PC-3 (cell line): ENCODE data around the gene SLC22A3. TPM values are rescaled to one million over a fixed set of nuclear protein-coding genes. Genes with fewer than 3 reads are reported as not detected.
"Not testable (repeated sequence)": the region's sequence is repeated elsewhere in the genome, so short reads cannot be mapped to it uniquely, and the experiment has no call there.

Source experiments
- ATAC-seq: fragments of 200-7000 bp; cut with Tn5 transposase; 2 replicates; pipeline ENCODE4 v1.9.1; 2020; ENCODE audit warnings: mild to moderate bottlenecking, moderate library complexity
- BruUV-seq: library from RNA; stranded (reverse); fragments of 400-500 nt; replicated peaks from 2 replicates; lab custom pipeline; 2021; lab: Mats Ljungman, UMichigan
- CTCF ChIA-PET: fragments of 300-600 bp; sonication (Branson Sonifier 250); formaldehyde crosslinking; loops from one replicate; lab custom pipeline; 2022; ENCODE audit warnings: antibody characterized with exemption; lab: Charles Lee
- POLR2A ChIA-PET: fragments of 300-600 bp; sonication (Branson Sonifier 250); formaldehyde crosslinking; loops from one replicate; lab custom pipeline; 2022; ENCODE audit warnings: antibody characterized with exemption; ENCODE audit not compliant: unreplicated experiment; lab: Charles Lee
- DNase-seq: peaks from one replicate; pipeline ENCODE4 v3.0.0-alpha.2; 2015
- H2AFZ ChIP-seq: fragments of 300-600 bp; sonication (generic); 2 replicates; pipeline ENCODE4 v1.6.0; 2016; ENCODE audit warnings: antibody characterized with exemption, low read length
- H3F3A ChIP-seq: fragments of 300-600 bp; sonication (generic); one replicate; pipeline ENCODE4 v1.6.0; 2017; ENCODE audit warnings: antibody characterized with exemption, low read length, control low read depth, mild to moderate bottlenecking; ENCODE audit not compliant: unreplicated experiment
- H3K27ac ChIP-seq: fragments of 300-600 bp; sonication (generic); 2 replicates; pipeline ENCODE4 v1.5.1; 2016; ENCODE audit warnings: mild to moderate bottlenecking, low read length
- H3K27me3 ChIP-seq: fragments of 300-600 bp; sonication (generic); 2 replicates; pipeline ENCODE4 v1.6.1; 2016; ENCODE audit warnings: low read length, mixed read lengths
- H3K36me3 ChIP-seq: fragments of 300-600 bp; sonication (generic); 2 replicates; pipeline ENCODE4 v1.6.1; 2016; ENCODE audit warnings: low read depth, mixed run types, low read length, mixed read lengths
- H3K4me1 ChIP-seq: fragments of 300-600 bp; sonication (generic); 2 replicates; pipeline ENCODE4 v1.5.1; 2016; ENCODE audit warnings: low read length; ENCODE audit not compliant: insufficient read depth
- H3K4me2 ChIP-seq: fragments of 300-600 bp; sonication (generic); 2 replicates; pipeline ENCODE4 v1.6.0; 2016; ENCODE audit warnings: low read length
- H3K4me3 ChIP-seq: fragments of 300-600 bp; sonication (generic); 2 replicates; pipeline ENCODE4 v1.5.1; 2016; ENCODE audit warnings: mild to moderate bottlenecking, low read length, mixed read lengths
- H3K79me2 ChIP-seq: fragments of 300-600 bp; sonication (generic); 2 replicates; pipeline ENCODE4 v1.6.1; 2017; ENCODE audit warnings: low read length, mixed read lengths
- H3K9ac ChIP-seq: fragments of 300-600 bp; sonication (generic); 2 replicates; pipeline ENCODE4 v1.6.0; 2016; ENCODE audit warnings: mild to moderate bottlenecking, low read length
- H3K9me2 ChIP-seq: fragments of 300-600 bp; sonication (generic); replicated peaks from 2 replicates; pipeline ENCODE4 v1.6.1; 2016; ENCODE audit warnings: mixed run types, low read length, mixed read lengths
- H3K9me3 ChIP-seq: fragments of 300-600 bp; sonication (generic); 2 replicates; pipeline ENCODE4 v1.6.1; 2016; ENCODE audit warnings: low read length, mixed read lengths
- H4K20me1 ChIP-seq: fragments of 300-600 bp; sonication (generic); 2 replicates; pipeline ENCODE4 v1.6.1; 2016; ENCODE audit warnings: low read length, mixed read lengths
- CTCF ChIP-seq: fragments of 300-600 bp; sonication (generic); conservative IDR thresholded peaks from 2 replicates; pipeline ENCODE4 v1.5.1; 2017; ENCODE audit warnings: antibody characterized with exemption, low read depth, mild to moderate bottlenecking, low read length
- EZH2 ChIP-seq: fragments of 300-600 bp; sonication (generic); IDR thresholded peaks from one replicate; pipeline ENCODE4 v1.6.1; 2017; ENCODE audit warnings: antibody characterized with exemption, mild to moderate bottlenecking, low read length; ENCODE audit not compliant: unreplicated experiment
- EZH2phosphoT487 ChIP-seq: fragments of 300-600 bp; sonication (generic); IDR thresholded peaks from 2 replicates; pipeline ENCODE4 v1.6.1; 2018; ENCODE audit warnings: mild to moderate bottlenecking, antibody characterized with exemption, low read length, borderline replicate concordance
- intact Hi-C: fragments of 100-400 bp; cut with micrococcal nuclease; formaldehyde crosslinking; loops from 2 replicates; pipeline ENCODE4 v1.9.0; 2023
- total RNA-seq: library from RNA; depleted of rRNA; stranded (reverse); fragments of >200 nt; gene quantifications from 2 replicates; pipeline ENCODE4 v1.2.3, GENCODE V29; 2014

SLC22A3 gene
- total RNA-seq, 1 experiment from 2014 or later: 0.47 TPM

- ATAC-seq (no peak), DNase-seq (no peak)
- Histone ChIP-seq H4K20me1 (no peaks in the 10 kb centered on the region), H3K27ac (no peak overlapping the region), H3K36me3 (no peaks in the 10 kb centered on the region), H3K9me3 (no peaks in the 10 kb centered on the region), H3K79me2 (no peaks in the 10 kb centered on the region), H3F3A (no peaks in the 10 kb centered on the region), H3K4me3 (no peak overlapping the region), H3K4me1 (peaks cover 28% of the 10 kb centered on the region), H2AFZ (no peak overlapping the region), H3K27me3 (no peaks in the 10 kb centered on the region), H3K4me2 (no peak overlapping the region), H3K9ac (no peak overlapping the region), H3K9me2 (no peaks in the 10 kb centered on the region)
- no TSS peak for BruUV-seq
- POLR2A ChIA-PET: no interaction called here
- CTCF ChIA-PET: no interaction called here
- TF ChIP-seq EZH2 (no peak), EZH2phosphoT487 (no peak), CTCF (no peak)
- intact Hi-C loops: loop anchor here (10.0 kb wide), 1 partner anchor 50 kb away; no protein-coding TSS in a partner anchor
Observed at GRCh38 chr6:160464744-160465143, 116.6 kb downstream of the SLC22A3 start.

- H3K27me3 ChIP-seq, H3K27ac ChIP-seq, H3K4me1 ChIP-seq, H2AFZ ChIP-seq, DNase-seq, H3K9ac ChIP-seq, H3K9me3 ChIP-seq, BruUV-seq, H4K20me1 ChIP-seq, H3F3A ChIP-seq, POLR2A ChIA-PET, H3K36me3 ChIP-seq, H3K4me2 ChIP-seq, H3K4me3 ChIP-seq, H3K79me2 ChIP-seq, CTCF ChIA-PET, H3K9me2 ChIP-seq, ATAC-seq: not testable (repeated sequence)
- intact Hi-C loops: loop anchor here (10.0 kb wide), 1 partner anchor 47 kb away; no protein-coding TSS in a partner anchor
Observed at GRCh38 chr6:160467261-160467871, 119.2 kb downstream of the SLC22A3 start.

- no TSS peak for BruUV-seq
- Histone ChIP-seq H2AFZ (no peak overlapping the region), H3K79me2 (no peaks in the 10 kb centered on the region), H3K4me3 (no peak overlapping the region), H3K9me3 (no peaks in the 10 kb centered on the region), H3K36me3 (no peaks in the 10 kb centered on the region), H3K9ac (no peak overlapping the region), H3K4me1 (no peaks in the 10 kb centered on the region), H3K9me2 (no peaks in the 10 kb centered on the region), H3K27ac (no peak overlapping the region), H3K27me3 (no peaks in the 10 kb centered on the region), H3K4me2 (no peak overlapping the region), H4K20me1 (no peaks in the 10 kb centered on the region), H3F3A (no peaks in the 10 kb centered on the region)
- ChIA-PET CTCF (no interaction called here), POLR2A (no interaction called here)
- no peak for ATAC-seq
- TF ChIP-seq EZH2phosphoT487 (no peak), EZH2 (no peak)
- intact Hi-C loops: loop anchor here (10.0 kb wide), 1 partner anchor 46 kb away; no protein-coding TSS in a partner anchor
- DNase-seq: no peak
Observed at GRCh38 chr6:160469153-160469552, 121.0 kb downstream of the SLC22A3 start.

GRCh38 chr6:160476056-160476455, 127.9 kb downstream of the SLC22A3 start:
- H3K27ac ChIP-seq, H3K36me3 ChIP-seq, H3K27me3 ChIP-seq, H3F3A ChIP-seq, H2AFZ ChIP-seq, BruUV-seq, H3K4me2 ChIP-seq, H4K20me1 ChIP-seq, intact Hi-C loops, H3K4me3 ChIP-seq, H3K9me3 ChIP-seq, H3K9me2 ChIP-seq, DNase-seq, H3K9ac ChIP-seq, CTCF ChIA-PET, H3K79me2 ChIP-seq, ATAC-seq, POLR2A ChIA-PET: not testable (repeated sequence)
- peaks cover 10% of the 10 kb centered on the region for H3K4me1 ChIP-seq

- H3K36me3 ChIP-seq, DNase-seq, H3K9me3 ChIP-seq, H3K4me2 ChIP-seq, H3K79me2 ChIP-seq, CTCF ChIA-PET, H2AFZ ChIP-seq, intact Hi-C loops, BruUV-seq, H3K9ac ChIP-seq, POLR2A ChIA-PET, ATAC-seq, H3K27ac ChIP-seq, H3K9me2 ChIP-seq, H3K4me3 ChIP-seq, H3F3A ChIP-seq, H3K27me3 ChIP-seq, H4K20me1 ChIP-seq: not testable (repeated sequence)
- peaks cover 10% of the 10 kb centered on the region for H3K4me1 ChIP-seq
Observed at GRCh38 chr6:160477072-160477471, 128.9 kb downstream of the SLC22A3 start.
